Raji (cell line): ENCODE results near the gene HGF.

ENCODE experiments used
- POLR2A ChIP-seq: IDR thresholded peaks from 2 replicates; pipeline ENCODE4 v1.6.1; 2011; ENCODE audit warnings: low read depth, low read length, control low read depth; ENCODE audit not compliant: insufficient read depth

Gene HGF

GRCh38 chr7:81707196-81707595 is 62.7 kb downstream of the HGF start:
- no peak for TF ChIP-seq POLR2A

GRCh38 chr7:81705206-81705605 is 64.6 kb downstream of the HGF start:
- no peak for TF ChIP-seq POLR2A

- no peak for TF ChIP-seq POLR2A
These were observed 65.3 kb downstream of the HGF start for GRCh38 chr7:81704595-81704994.

- TF ChIP-seq POLR2A, result no peak
These were observed 70.9 kb downstream of the HGF start for GRCh38 chr7:81698965-81699364.

GRCh38 chr7:81694711-81695110 is 75.1 kb downstream of the HGF start:
- no peak for TF ChIP-seq POLR2A

GRCh38 chr7:81693894-81694293 is 76.0 kb downstream of the HGF start:
- no peak for TF ChIP-seq POLR2A

GRCh38 chr7:81693080-81693479 is 76.8 kb downstream of the HGF start:
- no peak for TF ChIP-seq POLR2A

GRCh38 chr7:81692146-81692905 is 77.5 kb downstream of the HGF start:
- no peak for TF ChIP-seq POLR2A

GRCh38 chr7:81691199-81691821 is 78.5 kb downstream of the HGF start:
- TF ChIP-seq POLR2A, result no peak

GRCh38 chr7:81690688-81691087 is 79.2 kb downstream of the HGF start:
- TF ChIP-seq POLR2A, result no peak

- no peak for TF ChIP-seq POLR2A
These were observed 79.6 kb downstream of the HGF start for GRCh38 chr7:81690251-81690650.

- no peak for TF ChIP-seq POLR2A
These were observed 81.0 kb downstream of the HGF start for GRCh38 chr7:81688622-81689411.

- no peak for TF ChIP-seq POLR2A
These were observed 82.8 kb downstream of the HGF start for GRCh38 chr7:81687062-81687461.

GRCh38 chr7:81685270-81685868 is 84.5 kb downstream of the HGF start:
- no peak for TF ChIP-seq POLR2A

- TF ChIP-seq POLR2A, result no peak
These were observed 85.2 kb downstream of the HGF start for GRCh38 chr7:81684514-81685269.
